H1 (cell line): ENCODE data around the gene RRP9. TPM values are rescaled to one million over a fixed set of nuclear protein-coding genes. Genes with fewer than 3 reads are reported as not detected.

Experiments
- CTCF ChIA-PET: fragments of 300-600 bp; sonication (Branson Sonifier 250); formaldehyde crosslinking; loops from one replicate; lab custom pipeline; 2021; ENCODE audit not compliant: partially characterized antibody; lab: Charles Lee
- POLR2A ChIA-PET: fragments of 300-600 bp; sonication (Branson Sonifier 250); formaldehyde crosslinking; loops from one replicate; lab custom pipeline; 2021; ENCODE audit warnings: inconsistent platforms; ENCODE audit not compliant: partially characterized antibody; lab: Charles Lee
- DNase-seq, 2 experiments: peaks; one replicate each; pipeline versions ENCODE4 v3.0.0 to v3.0.0-alpha.2; 2010 to 2022; ENCODE audit warnings: low spot score in 2 of 2, low read depth in 1 of 2, mixed read lengths in 1 of 2
- FAIRE-seq: peaks from 2 replicates; lab custom pipeline; 2011; peaks lifted over from hg19 to GRCh38; lab: Jason Lieb, UNC
- H2AFZ ChIP-seq: 2 replicates; pipeline ENCODE4 v1.8.1; 2012; ENCODE audit warnings: low read length, inconsistent platforms
- H2AK5ac ChIP-seq: 2 replicates; pipeline ENCODE4 v1.6.1; 2013; ENCODE audit warnings: low read depth, low read length
- H2BK120ac ChIP-seq: replicated peaks from 2 replicates; pipeline ENCODE3; 2013; ENCODE audit warnings: low read depth, low read length, inconsistent platforms
- H2BK12ac ChIP-seq: 2 replicates; pipeline ENCODE4 v1.6.1; 2013; ENCODE audit warnings: low read depth, low read length
- H2BK15ac ChIP-seq: 2 replicates; pipeline ENCODE4 v1.6.1; 2013; ENCODE audit warnings: low read length
- H2BK20ac ChIP-seq: 2 replicates; pipeline ENCODE4 v1.6.1; 2013; ENCODE audit warnings: low read length
- H2BK5ac ChIP-seq: 2 replicates; pipeline ENCODE4 v1.6.1; 2013; ENCODE audit warnings: low read depth, low read length
- H3K14ac ChIP-seq: 2 replicates; pipeline ENCODE4 v1.6.1; 2013; ENCODE audit warnings: inconsistent platforms; ENCODE audit not compliant: insufficient read length
- H3K18ac ChIP-seq: 2 replicates; pipeline ENCODE4 v1.6.1; 2013; ENCODE audit warnings: low read length; ENCODE audit errors: extremely low read depth
- H3K23ac ChIP-seq: 2 replicates; pipeline ENCODE4 v1.6.1; 2013; ENCODE audit warnings: inconsistent platforms; ENCODE audit not compliant: insufficient read length
- H3K23me2 ChIP-seq: 2 replicates; pipeline ENCODE4 v1.6.1; 2013; ENCODE audit warnings: low read depth, low read length
- H3K27ac ChIP-seq: 2 replicates; pipeline ENCODE4 v1.6.1; 2011; ENCODE audit warnings: low read depth, low read length, inconsistent platforms
- H3K27me3 ChIP-seq, 4 experiments: replicated peaks in 1 of 4; 1 replicate in 1 of 4; 2 replicates in 3 of 4; pipeline versions ENCODE4 v1.6.1 to v1.8.1; 2011 to 2013; ENCODE audit warnings: low read length in 3 of 4, mild to moderate bottlenecking in 3 of 4, inconsistent platforms in 2 of 4, mixed read lengths in 2 of 4, moderate library complexity in 1 of 4; ENCODE audit not compliant: control insufficient read depth in 3 of 4, insufficient read depth in 3 of 4; ENCODE audit errors: extremely low read depth in 1 of 4
- H3K36me3 ChIP-seq, 4 experiments: 2 replicates each; pipeline versions ENCODE4 v1.6.1 to v1.8.1; 2011 to 2013; ENCODE audit warnings: mild to moderate bottlenecking in 4 of 4, low read length in 3 of 4, moderate library complexity in 2 of 4, control low read depth in 1 of 4, inconsistent platforms in 1 of 4; ENCODE audit not compliant: insufficient read depth in 4 of 4, control insufficient read depth in 2 of 4
- H3K4ac ChIP-seq: replicated peaks from 2 replicates; pipeline ENCODE3; 2013; ENCODE audit warnings: low read length, low read depth, mixed read lengths, inconsistent platforms; ENCODE audit not compliant: insufficient read length
- H3K4me1 ChIP-seq, 4 experiments: replicated peaks in 1 of 4; 1 replicate in 1 of 4; 2 replicates in 3 of 4; pipeline versions ENCODE4 v1.6.1 to v1.8.1; 2011 to 2013; ENCODE audit warnings: low read length in 3 of 4, inconsistent platforms in 2 of 4, mixed read lengths in 1 of 4; ENCODE audit not compliant: insufficient read depth in 4 of 4, control insufficient read depth in 3 of 4
- H3K4me2 ChIP-seq, 2 experiments: 2 replicates each; pipeline versions ENCODE4 v1.6.1 to v1.8.1; 2011 to 2013; ENCODE audit warnings: low read depth in 2 of 2, low read length in 2 of 2, control low read depth in 1 of 2, inconsistent platforms in 1 of 2, mild to moderate bottlenecking in 1 of 2; ENCODE audit not compliant: insufficient read depth in 1 of 2
- H3K4me3 ChIP-seq, 4 experiments: fragments of 200-600, 300-600 bp in 1 of 4; sonication (generic), shearing (Covaris generic), sonication (Bioruptor Twin) in 1 of 4; 2 replicates each; pipeline versions ENCODE4 v1.5.1 to v1.8.1; 2011 to 2016; ENCODE audit warnings: low read length in 4 of 4, low read depth in 3 of 4, control low read depth in 2 of 4, inconsistent platforms in 2 of 4, mild to moderate bottlenecking in 2 of 4, mixed read lengths in 1 of 4, moderate library complexity in 1 of 4; ENCODE audit not compliant: insufficient read depth in 2 of 4; ENCODE audit errors: extremely low read depth in 1 of 4
- H3K56ac ChIP-seq: replicated peaks from 2 replicates; pipeline ENCODE3; 2013; ENCODE audit warnings: low read depth, mild to moderate bottlenecking, mixed read lengths, low read length, inconsistent platforms; ENCODE audit not compliant: insufficient read length
- H3K79me1 ChIP-seq: 2 replicates; pipeline ENCODE4 v1.6.1; 2013; ENCODE audit warnings: low read depth, low read length, control low read depth
- H3K79me2 ChIP-seq, 2 experiments: 2 replicates each; pipeline versions ENCODE4 v1.6.1 to v1.8.1; 2012 to 2013; ENCODE audit warnings: low read length in 2 of 2, mild to moderate bottlenecking in 2 of 2, inconsistent platforms in 1 of 2; ENCODE audit not compliant: insufficient read depth in 2 of 2, control insufficient read depth in 1 of 2
- H3K9ac ChIP-seq, 4 experiments: replicated peaks in 1 of 4; 1 replicate in 1 of 4; 2 replicates in 3 of 4; pipeline versions ENCODE4 v1.6.1 to v1.8.1; 2011 to 2013; ENCODE audit warnings: low read depth in 3 of 4, low read length in 3 of 4, control low read depth in 2 of 4, mild to moderate bottlenecking in 2 of 4, moderate library complexity in 2 of 4, inconsistent platforms in 1 of 4; ENCODE audit errors: extremely low read depth in 1 of 4
- H3K9me3 ChIP-seq, 2 experiments: 2 replicates each; pipeline versions ENCODE4 v1.6.1 to v1.8.1; 2012 to 2013; ENCODE audit warnings: mild to moderate bottlenecking in 2 of 2, moderate library complexity in 2 of 2, control low read depth in 1 of 2, inconsistent platforms in 1 of 2, low read depth in 1 of 2, low read length in 1 of 2, mixed read lengths in 1 of 2; ENCODE audit not compliant: insufficient read depth in 2 of 2
- H4K20me1 ChIP-seq, 2 experiments: replicated peaks in 1 of 2; 2 replicates each; pipeline versions ENCODE3 to v1.8.1; 2011 to 2013; ENCODE audit warnings: inconsistent platforms in 2 of 2, low read length in 2 of 2, mild to moderate bottlenecking in 1 of 2; ENCODE audit not compliant: insufficient read depth in 2 of 2, control insufficient read depth in 1 of 2
- H4K5ac ChIP-seq: 2 replicates; pipeline ENCODE4 v1.6.1; 2013; ENCODE audit warnings: low read length, low read depth, mixed read lengths, inconsistent platforms; ENCODE audit not compliant: insufficient read length
- H4K8ac ChIP-seq: 2 replicates; pipeline ENCODE4 v1.8.0; 2013; ENCODE audit warnings: mild to moderate bottlenecking, moderate library complexity, low read length, inconsistent platforms; ENCODE audit not compliant: insufficient read depth; ENCODE audit errors: extremely low read depth
- H4K91ac ChIP-seq: replicated peaks from 2 replicates; pipeline ENCODE3; 2013; ENCODE audit warnings: low read length, mixed read lengths, inconsistent platforms; ENCODE audit not compliant: insufficient read length
- BACH1 ChIP-seq: IDR thresholded peaks from 2 replicates; pipeline ENCODE4 v1.6.1; 2012; ENCODE audit warnings: low read length, improper control_type of control experiment
- CEBPB ChIP-seq: IDR thresholded peaks from 2 replicates; pipeline ENCODE4 v1.6.1; 2012; ENCODE audit warnings: low read depth, low read length
- EGR1 ChIP-seq: IDR thresholded peaks from 2 replicates; pipeline ENCODE4 v1.6.1; 2011; ENCODE audit warnings: low read depth, low read length, borderline replicate concordance
- EZH2 ChIP-seq: fragments of 200-600 bp; sonication (generic); IDR thresholded peaks from 2 replicates; pipeline ENCODE4 v1.7.1; 2012; ENCODE audit warnings: low read depth, mild to moderate bottlenecking, moderate library complexity, low read length, inconsistent platforms; ENCODE audit not compliant: severe bottlenecking
- FOSL1 ChIP-seq: IDR thresholded peaks from 2 replicates; pipeline ENCODE4 v1.6.1; 2011; ENCODE audit warnings: mild to moderate bottlenecking, low read depth, low read length, moderate library complexity; ENCODE audit not compliant: insufficient read depth
- KDM1A ChIP-seq: fragments of 200-600, 300-600 bp; sonication (generic); IDR thresholded peaks from 2 replicates; pipeline ENCODE4 v1.7.1; 2016; ENCODE audit warnings: mild to moderate bottlenecking, low read length, borderline replicate concordance
- NANOG ChIP-seq: IDR thresholded peaks from 2 replicates; pipeline ENCODE4 v1.6.1; 2011; ENCODE audit warnings: low read length, low read depth, mild to moderate bottlenecking, inconsistent platforms; ENCODE audit not compliant: insufficient read depth, poor library complexity, severe bottlenecking
- RAD21 ChIP-seq, 2 experiments: IDR thresholded peaks in 1 of 2; conservative IDR thresholded peaks in 1 of 2; 2 replicates each; pipeline ENCODE4 v1.6.1; 2011; ENCODE audit warnings: low read depth in 2 of 2, low read length in 2 of 2, improper control_type of control experiment in 1 of 2, inconsistent platforms in 1 of 2, mild to moderate bottlenecking in 1 of 2, moderate library complexity in 1 of 2
- RNF2 ChIP-seq: fragments of 200-900, 300-1000 bp; sonication (generic); IDR thresholded peaks from 2 replicates; pipeline ENCODE4 v1.7.1; 2016; ENCODE audit warnings: borderline replicate concordance, low read depth, mild to moderate bottlenecking, antibody characterized with exemption, low read length; ENCODE audit not compliant: poor library complexity, severe bottlenecking; ENCODE audit errors: missing control alignments
- SIN3A ChIP-seq, 2 experiments: IDR thresholded peaks in 1 of 2; conservative IDR thresholded peaks in 1 of 2; 2 replicates each; pipeline ENCODE4 v1.6.1; 2011 to 2012; ENCODE audit warnings: low read length in 2 of 2, improper control_type of control experiment in 1 of 2, low read depth in 1 of 2, mild to moderate bottlenecking in 1 of 2
- TCF12 ChIP-seq: IDR thresholded peaks from 2 replicates; pipeline ENCODE4 v1.6.1; 2011; ENCODE audit warnings: low read depth, mild to moderate bottlenecking, low read length
- ZNF274 ChIP-seq: IDR thresholded peaks from 2 replicates; pipeline ENCODE4 v1.7.0; 2012; ENCODE audit warnings: low read length, borderline replicate concordance; ENCODE audit errors: extremely low read depth
- WGBS, 2 experiments: shearing (Covaris generic) in 1 of 2; methylation state at CpG; one replicate each; pipeline versions ENCODE4 v1.1.6 to v1.1.7; 2013 to 2015; ENCODE audit warnings: low lambda C conversion rate in 2 of 2, mixed read lengths in 2 of 2, inconsistent platforms in 1 of 2, low coverage in 1 of 2, missing lambda C conversion rate in 1 of 2; ENCODE audit not compliant: insufficient replicate concordance in 2 of 2, insufficient coverage in 1 of 2, insufficient read length in 1 of 2; ENCODE audit errors: extremely low coverage in 1 of 2, missing lambda C conversion rate in 1 of 2; 5-methylcytosine and 5-hydroxymethylcytosine counted together
- polyA plus RNA-seq, 7 experiments: library from polyadenylated mRNA; depleted of rRNA in 3 of 7; stranded (reverse) in 5 of 7; unstranded in 2 of 7; fragments of >200 nt in 5 of 7; fragments of 200-250 nt in 2 of 7; gene quantifications; 1 replicate in 5 of 7; 2 replicates in 1 of 7; 4 replicates in 1 of 7; pipeline versions ENCODE4 v1.2.1 to v1.2.3, GENCODE V29; 2011 to 2013; ENCODE audit warnings: missing spikeins in 2 of 7, mixed read lengths in 2 of 7
- total RNA-seq: library from RNA; stranded (reverse); fragmentation: NEBNext Ultra II Directional; extraction: Animal tissue kit (Norgen Biotek cat#: 25700); gene quantifications from 2 replicates; pipeline ENCODE4 v1.2.1, GENCODE V29; 2021

Gene RRP9
- total and polyA plus RNA-seq, 2 of the 8 experiments (the other 6 are each of a cell fraction or from before 2014, with no cell fraction given): 55.6 to 68.9 TPM

- no peak overlapping the region for H4K5ac ChIP-seq
- no peak overlapping the region for H3K18ac ChIP-seq
- peaks cover 6 to 28% (median 19%) of the 10 kb centered on the region in 4 experiments for H3K4me1 ChIP-seq
- H3K36me3 ChIP-seq: no peaks in the 10 kb centered on the region
- H3K9ac ChIP-seq: no peak overlapping the region
- no peak overlapping the region for H2BK15ac ChIP-seq
- H3K79me1 ChIP-seq: peaks cover 10% of the 10 kb centered on the region
- H3K27me3 ChIP-seq: peaks cover 2 to 32% (median 24%) of the 10 kb centered on the region in 4 experiments; a peak in 6 of 7 replicates
- FAIRE-seq (no peak), DNase-seq (no peak)
- H4K20me1 ChIP-seq: peaks cover 0 to 6% of the 10 kb centered on the region in 2 experiments
- H4K91ac ChIP-seq: no peak overlapping the region
- no peak overlapping the region for H2AK5ac ChIP-seq
- H3K4me2 ChIP-seq: no peak overlapping the region
- no peaks in the 10 kb centered on the region for H3K79me2 ChIP-seq
- no peak overlapping the region for H3K4me3 ChIP-seq
- peaks cover 17% of the 10 kb centered on the region for H3K23me2 ChIP-seq
- 79% methylated on average over 4 of the region's 4 CpGs; no CpG with 5 or more reads in 1 of the 2 experiments for WGBS, 2 experiments
- no peak overlapping the region for H3K4ac ChIP-seq
- H2BK20ac ChIP-seq: no peak overlapping the region
- no peak overlapping the region for H3K56ac ChIP-seq
- no peak overlapping the region for H2BK5ac ChIP-seq
- H3K9me3 ChIP-seq: no peaks in the 10 kb centered on the region; a peak in 1 of 4 replicates
- no peak overlapping the region for H3K23ac ChIP-seq
- H3K14ac ChIP-seq: no peak overlapping the region
- ChIA-PET POLR2A (interaction anchor here (25.9 to 29.3 kb wide), 2 partner anchors 6 to 7 kb away, joined by 923 read pairs; partner anchors contain the start of genes ABHD14A, ABHD14B, ACY1 and PCBP4), CTCF (interaction anchor here (1.1 to 2.6 kb wide), 2 partner anchors 36 to 142 kb away, joined by 3 to 12 read pairs; partner anchors contain the start of genes PARP3 and RRP9)
- H2BK120ac ChIP-seq: no peak overlapping the region
- no peak overlapping the region for H2BK12ac ChIP-seq
- no peak overlapping the region for H2AFZ ChIP-seq
- H3K27ac ChIP-seq: no peak overlapping the region
- H4K8ac ChIP-seq: peak overlapping the region; percentile 26; the same call in 1 of the 2 replicates
- TF ChIP-seq TCF12 (no peak), KDM1A (no peak), EZH2 (no peak), BACH1 (no peak), SIN3A (conservative IDR thresholded peaks at IDR 0.05 in 1 of 2, IDR thresholded peaks at IDR 0.05 in 1 of 2; ENCODE audit: low read depth in 1 of 2, low read length in 2 of 2) (no peak), ZNF274 (no peak), NANOG (no peak), RNF2 (no peak), RAD21 (IDR thresholded peaks at IDR 0.05 in 1 of 2, conservative IDR thresholded peaks at IDR 0.05 in 1 of 2; ENCODE audit: low read depth in 2 of 2, low read length in 2 of 2) (no peak), CEBPB (no peak), FOSL1 (no peak), EGR1 (no peak)
Observed at GRCh38 chr3:51978143-51978502, 36.4 kb upstream of the RRP9 start.
